HG03108 (cell line): ENCODE measurements around the gene DNAJC30.
"Not testable (repeated sequence)": the region's sequence is repeated elsewhere in the genome, so short reads cannot be mapped to it uniquely, and the experiment has no call there.

Experiments
- ATAC-seq: cut with Tn5 transposase; IDR thresholded peaks from one replicate; pipeline ENCODE4 v1.9.1; 2021; ENCODE audit warnings: moderate library complexity; ENCODE audit not compliant: unreplicated experiment

The DNAJC30 gene

GRCh38 chr7:73683056-73683787 is at the start of gene DNAJC30, which contains the start of gene BUD23:
DNAJC30 (minus strand) TSS chr7:73683453; CDS start chr7:73683423, 30 bp downstream.
BUD23 (plus strand) TSS chr7:73683597; CDS start chr7:73683626, 29 bp downstream.
- ATAC-seq: peak; percentile 91

GRCh38 chr7:73732397-73732796 is 49.1 kb upstream of the DNAJC30 start:
- no peak for ATAC-seq

GRCh38 chr7:73730485-73730884 is 47.2 kb upstream of the DNAJC30 start:
- no peak for ATAC-seq

- no peak for ATAC-seq
Observed at GRCh38 chr7:73728551-73728950, 45.3 kb upstream of the DNAJC30 start.

GRCh38 chr7:73727952-73728351 is 44.7 kb upstream of the DNAJC30 start:
- no peak for ATAC-seq

GRCh38 chr7:73726083-73726466 is 42.8 kb upstream of the DNAJC30 start:
- no peak for ATAC-seq

- no peak for ATAC-seq
Observed at GRCh38 chr7:73723813-73724212, 40.6 kb upstream of the DNAJC30 start.

- ATAC-seq: no peak
Observed at GRCh38 chr7:73722785-73723184, 39.5 kb upstream of the DNAJC30 start.

GRCh38 chr7:73722182-73722581 is 38.9 kb upstream of the DNAJC30 start:
- not testable (repeated sequence) for ATAC-seq

GRCh38 chr7:73721377-73721817 is 38.1 kb upstream of the DNAJC30 start:
- ATAC-seq: no peak

- not testable (repeated sequence) for ATAC-seq
Observed at GRCh38 chr7:73720443-73720842, 37.2 kb upstream of the DNAJC30 start.

GRCh38 chr7:73719806-73720169 is 36.5 kb upstream of the DNAJC30 start:
- ATAC-seq: no peak

GRCh38 chr7:73718905-73719805 is 35.9 kb upstream of the DNAJC30 start, which contains the start of gene STX1A:
STX1A (minus strand) TSS chr7:73719669; CDS start chr7:73719631, 38 bp downstream.
- ATAC-seq: peak; percentile 56

- ATAC-seq: no peak
Observed at GRCh38 chr7:73718438-73718881, 35.2 kb upstream of the DNAJC30 start.

- ATAC-seq: peak; percentile 34
Observed at GRCh38 chr7:73717991-73718405, 34.7 kb upstream of the DNAJC30 start.

- no peak for ATAC-seq
Observed at GRCh38 chr7:73717025-73717807, 34.0 kb upstream of the DNAJC30 start.

- ATAC-seq: no peak
Observed at GRCh38 chr7:73716318-73716890, 33.2 kb upstream of the DNAJC30 start.

- peak; percentile 23 for ATAC-seq
Observed at GRCh38 chr7:73715648-73716317, 32.5 kb upstream of the DNAJC30 start.

GRCh38 chr7:73713319-73713718 is 30.1 kb upstream of the DNAJC30 start:
- ATAC-seq: not testable (repeated sequence)

GRCh38 chr7:73712773-73713172 is 29.5 kb upstream of the DNAJC30 start:
- ATAC-seq: no peak
